Fibroblast of villous mesenchyme (primary cell): Measurements from ENCODE around the gene NRIP3. TPM values are rescaled to one million over a fixed set of nuclear protein-coding genes. Genes with fewer than 3 reads are reported as not detected.
"Not testable (repeated sequence)": the region's sequence is repeated elsewhere in the genome, so short reads cannot be mapped to it uniquely, and the experiment has no call there.

Experiments
- DNase-seq: peaks from one replicate; pipeline ENCODE4 v3.0.0-alpha.2; 2010; ENCODE audit warnings: low read depth
- H3K4me3 ChIP-seq: 2 replicates; pipeline ENCODE4 v1.5.1; 2011; ENCODE audit warnings: low read depth, mild to moderate bottlenecking, low read length
- total RNA-seq: library from RNA; depleted of rRNA; stranded (reverse); fragments of >200 nt; gene quantifications from 2 replicates; pipeline ENCODE4 v1.2.3, GENCODE V29; 2012
- TF ChIP-seq, protein P1 (sequence below): IDR thresholded peaks from 2 replicates; pipeline ENCODE4 v1.5.1; 2012; ENCODE audit warnings: low read depth, mild to moderate bottlenecking, low read length; ENCODE audit not compliant: insufficient read depth

The NRIP3 gene
- total RNA-seq, 1 donor: 10.8 TPM

DNA sequence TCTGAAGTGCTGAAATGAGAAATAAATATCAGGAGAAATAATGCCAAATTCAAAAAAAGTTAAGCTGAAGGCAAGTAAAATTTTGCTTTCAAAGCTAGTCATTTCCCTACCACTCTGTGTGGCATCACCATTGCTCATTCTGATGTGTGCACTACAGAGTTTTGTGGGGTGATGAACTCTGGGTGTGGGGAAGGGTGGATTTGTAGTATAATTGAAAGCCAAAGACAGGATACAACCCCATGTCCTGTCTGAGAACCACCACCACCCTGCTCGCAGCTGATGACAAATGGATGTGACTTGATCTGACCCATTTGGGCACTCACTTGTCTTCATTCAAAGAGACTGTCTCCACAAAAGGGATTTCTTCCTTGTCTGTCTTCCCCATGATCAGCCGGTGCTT lies 20.2 kb downstream of the NRIP3 start:
- TF ChIP-seq, protein P1, sequence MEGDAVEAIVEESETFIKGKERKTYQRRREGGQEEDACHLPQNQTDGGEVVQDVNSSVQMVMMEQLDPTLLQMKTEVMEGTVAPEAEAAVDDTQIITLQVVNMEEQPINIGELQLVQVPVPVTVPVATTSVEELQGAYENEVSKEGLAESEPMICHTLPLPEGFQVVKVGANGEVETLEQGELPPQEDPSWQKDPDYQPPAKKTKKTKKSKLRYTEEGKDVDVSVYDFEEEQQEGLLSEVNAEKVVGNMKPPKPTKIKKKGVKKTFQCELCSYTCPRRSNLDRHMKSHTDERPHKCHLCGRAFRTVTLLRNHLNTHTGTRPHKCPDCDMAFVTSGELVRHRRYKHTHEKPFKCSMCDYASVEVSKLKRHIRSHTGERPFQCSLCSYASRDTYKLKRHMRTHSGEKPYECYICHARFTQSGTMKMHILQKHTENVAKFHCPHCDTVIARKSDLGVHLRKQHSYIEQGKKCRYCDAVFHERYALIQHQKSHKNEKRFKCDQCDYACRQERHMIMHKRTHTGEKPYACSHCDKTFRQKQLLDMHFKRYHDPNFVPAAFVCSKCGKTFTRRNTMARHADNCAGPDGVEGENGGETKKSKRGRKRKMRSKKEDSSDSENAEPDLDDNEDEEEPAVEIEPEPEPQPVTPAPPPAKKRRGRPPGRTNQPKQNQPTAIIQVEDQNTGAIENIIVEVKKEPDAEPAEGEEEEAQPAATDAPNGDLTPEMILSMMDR: no peak
- no peak for DNase-seq

DNA sequence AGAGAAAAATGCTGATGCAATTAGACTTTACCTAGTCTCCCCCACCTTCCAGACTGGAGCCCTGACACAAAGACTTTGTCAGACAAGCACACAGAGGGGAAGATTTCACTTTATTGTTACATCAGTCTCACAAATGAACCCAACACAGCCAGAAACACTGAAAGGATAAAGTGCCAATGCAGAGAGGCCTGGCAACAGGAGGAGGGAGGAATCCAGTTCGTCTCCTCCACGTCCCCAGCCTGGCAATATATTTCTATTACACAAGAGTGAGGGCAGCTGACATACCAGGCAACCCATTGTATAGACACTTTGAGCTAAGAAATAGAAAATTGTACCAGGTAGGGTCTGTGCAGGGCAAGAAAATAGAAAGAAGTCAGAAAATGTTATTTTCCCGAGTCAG lies 23.3 kb downstream of the NRIP3 start:
- H3K4me3 ChIP-seq: no peak overlapping the region
- no peak for DNase-seq
- TF ChIP-seq, protein P1: no peak

More for the DNA sequence above, 20.2 kb downstream of the NRIP3 start:
- H3K4me3 ChIP-seq: no peak overlapping the region

DNA sequence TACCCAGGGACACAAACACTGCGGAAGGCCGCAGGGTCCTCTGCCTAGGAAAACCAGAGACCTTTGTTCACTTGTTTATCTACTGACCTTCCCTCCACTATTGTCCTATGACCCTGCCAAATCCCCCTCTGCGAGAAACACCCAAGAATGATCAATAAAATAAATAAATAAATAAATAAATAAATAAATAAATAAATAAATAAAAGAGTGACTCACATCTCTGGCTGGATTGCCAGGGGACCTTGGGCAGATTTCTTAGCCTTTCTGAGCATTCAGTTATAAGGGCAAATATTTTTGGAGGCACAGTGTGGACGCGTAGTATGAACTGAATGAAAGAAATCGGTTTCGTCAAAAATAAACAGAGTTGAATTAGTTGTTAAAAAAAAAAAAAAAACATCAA lies 24.4 kb downstream of the NRIP3 start:
- not testable (repeated sequence) for DNase-seq, H3K4me3 ChIP-seq

DNA sequence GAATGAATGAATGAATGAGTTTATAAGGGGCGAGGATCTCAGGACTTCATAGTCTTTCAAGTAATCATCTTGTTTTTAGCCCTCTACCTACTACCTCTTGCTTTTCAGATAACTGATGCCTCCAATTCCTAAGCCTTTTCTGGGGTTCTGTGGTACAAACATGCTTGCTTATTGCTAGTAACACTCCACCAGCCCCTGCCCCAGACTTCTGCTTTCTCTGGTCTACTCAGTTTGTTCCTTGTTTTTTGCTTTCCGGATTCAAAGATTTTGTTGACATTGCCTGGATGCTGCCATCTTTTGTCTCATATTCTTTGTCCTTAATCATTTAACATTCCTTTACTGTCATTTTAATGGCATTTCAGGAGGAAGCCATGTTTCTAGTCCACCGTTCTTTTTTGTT lies 30.7 kb downstream of the NRIP3 start:
- TF ChIP-seq, protein P1: no peak
- no peak for DNase-seq
- no peak overlapping the region for H3K4me3 ChIP-seq

DNA sequence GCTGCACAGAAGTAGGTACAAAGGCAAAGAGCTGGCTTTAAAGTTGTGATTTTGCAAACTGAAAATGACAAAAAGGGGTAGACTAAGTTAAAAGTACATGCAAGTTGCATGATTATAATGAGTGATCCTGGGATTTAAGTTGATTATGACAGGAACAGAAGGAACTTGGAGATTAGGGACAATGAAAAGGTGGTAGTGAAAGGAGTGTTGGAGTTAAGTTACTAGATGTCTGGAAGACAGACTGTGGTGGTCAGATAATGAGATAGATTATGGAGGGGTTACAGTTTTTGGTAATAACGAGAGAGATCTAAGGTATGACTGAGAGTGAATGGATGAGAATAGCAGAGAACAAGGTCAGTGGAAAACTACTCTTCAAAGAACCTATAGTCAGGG lies 31.9 kb downstream of the NRIP3 start:
- TF ChIP-seq, protein P1: no peak
- DNase-seq: no peak
- no peak overlapping the region for H3K4me3 ChIP-seq

DNA sequence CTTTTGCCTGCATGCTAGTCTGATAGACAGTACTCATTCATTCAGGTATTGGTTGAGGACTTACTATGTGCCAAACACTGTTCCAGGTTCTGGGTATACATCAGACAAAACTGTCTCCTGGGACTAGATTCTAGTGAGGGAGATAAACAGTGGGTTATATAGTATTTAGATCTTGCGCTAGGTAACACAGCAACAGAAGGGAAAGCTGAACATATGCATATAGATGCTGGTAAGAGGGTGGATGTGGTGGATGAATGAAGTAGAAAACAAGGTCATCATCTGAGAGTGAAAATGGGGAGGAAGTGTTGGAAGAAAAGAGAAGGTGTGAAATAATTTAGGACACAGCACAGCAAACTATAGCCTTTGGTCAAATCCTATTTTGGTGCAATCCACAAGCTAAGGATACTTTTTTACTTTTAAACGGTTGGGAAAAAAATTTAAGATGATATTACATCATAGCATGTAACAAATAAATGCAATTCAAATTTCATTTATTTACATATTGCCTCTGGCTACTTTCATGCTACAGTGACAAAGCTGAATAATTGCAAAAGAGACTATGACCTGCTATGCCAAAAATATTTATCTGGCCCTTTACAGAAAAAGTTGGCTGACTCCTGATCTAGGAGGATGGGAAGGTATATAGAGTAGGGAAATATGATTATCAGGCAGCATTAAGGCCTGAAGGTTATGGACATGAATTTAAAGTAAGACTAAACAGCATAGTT lies 32.4 kb downstream of the NRIP3 start:
- no peak for DNase-seq
- TF ChIP-seq, protein P1: no peak
- no peak overlapping the region for H3K4me3 ChIP-seq

DNA sequence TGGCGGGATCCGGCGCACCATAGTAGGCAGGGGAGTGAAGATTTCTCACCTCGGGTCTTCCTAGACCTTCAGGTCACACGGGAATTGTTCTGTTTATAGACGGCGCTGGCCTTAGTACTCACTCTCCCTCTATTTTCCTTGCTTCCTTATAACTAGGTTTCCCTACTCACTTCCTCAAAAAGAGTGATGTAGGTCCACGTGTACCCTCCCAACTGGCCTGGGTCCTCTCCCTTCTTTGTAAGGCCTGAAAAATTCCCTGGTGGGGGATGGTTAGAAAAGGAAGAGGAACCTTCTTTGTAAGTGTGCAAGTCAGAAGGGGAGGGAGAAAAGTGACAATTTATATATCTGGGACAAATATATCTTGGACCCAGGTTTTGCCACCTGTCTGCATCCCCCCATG lies 36.6 kb downstream of the NRIP3 start:
- H3K4me3 ChIP-seq: no peak overlapping the region
- no peak for DNase-seq
- TF ChIP-seq, protein P1: no peak
